IMR-90 (cell line): ENCODE measurements around the gene WDR37. TPM values are rescaled to one million over a fixed set of nuclear protein-coding genes. Genes with fewer than 3 reads are reported as not detected.

Source experiments
- ATAC-seq: fragments of 200-7000 bp; cut with Tn5 transposase; 2 replicates; pipeline ENCODE4 v1.9.1; 2020; ENCODE audit warnings: low read depth, mild to moderate bottlenecking, moderate library complexity
- BruUV-seq: library from RNA; stranded (reverse); fragments of 400-500 nt; replicated peaks from 2 replicates; lab custom pipeline; 2021; lab: Mats Ljungman, UMichigan
- CTCF ChIA-PET: fragments of 300-600 bp; formaldehyde crosslinking; extraction: SDS; loops from one replicate; lab custom pipeline; 2021; ENCODE audit warnings: antibody characterized with exemption; lab: Yijun Ruan, JAX
- POLR2A ChIA-PET: fragments of 300-600 bp; sonication (Branson Sonifier 250); formaldehyde crosslinking; loops from one replicate; lab custom pipeline; 2022; ENCODE audit warnings: antibody characterized with exemption; ENCODE audit not compliant: unreplicated experiment; lab: Charles Lee
- DNase-seq: peaks from one replicate; pipeline ENCODE4 v3.0.0; 2013
- H2AFZ ChIP-seq: replicated peaks from 2 replicates; pipeline ENCODE3; 2013; ENCODE audit warnings: low read length, mild to moderate bottlenecking; ENCODE audit not compliant: poor library complexity
- H2AK5ac ChIP-seq: 2 replicates; pipeline ENCODE4 v1.6.1; 2013; ENCODE audit warnings: low read depth, low read length, inconsistent platforms
- H2AK9ac ChIP-seq: replicated peaks from 2 replicates; pipeline ENCODE3; 2013; ENCODE audit warnings: mild to moderate bottlenecking, low read depth, low read length, moderate library complexity; ENCODE audit not compliant: poor library complexity
- H2BK120ac ChIP-seq: 2 replicates; pipeline ENCODE4 v1.6.1; 2013; ENCODE audit warnings: low read depth, low read length, inconsistent platforms
- H2BK15ac ChIP-seq: 3 replicates; pipeline ENCODE4 v1.6.1; 2013; ENCODE audit warnings: low read depth, low read length, inconsistent platforms
- H2BK20ac ChIP-seq: 2 replicates; pipeline ENCODE4 v1.6.1; 2013; ENCODE audit warnings: low read depth, mild to moderate bottlenecking, inconsistent platforms, low read length, moderate library complexity
- H2BK5ac ChIP-seq: 2 replicates; pipeline ENCODE4 v1.6.1; 2013; ENCODE audit warnings: mild to moderate bottlenecking, low read depth, low read length, inconsistent platforms; ENCODE audit not compliant: poor library complexity, severe bottlenecking
- H3K14ac ChIP-seq: replicated peaks from 2 replicates; pipeline ENCODE4 v1.6.1; 2013; ENCODE audit warnings: low read depth, low read length, inconsistent platforms
- H3K18ac ChIP-seq: 2 replicates; pipeline ENCODE4 v1.6.1; 2013; ENCODE audit warnings: low read depth, low read length, control low read depth
- H3K23ac ChIP-seq: 2 replicates; pipeline ENCODE4 v1.6.1; 2013; ENCODE audit warnings: low read depth, low read length, inconsistent platforms
- H3K27ac ChIP-seq: 2 replicates; pipeline ENCODE4 v1.5.1; 2013; ENCODE audit warnings: mild to moderate bottlenecking, control low read depth, low read length; ENCODE audit not compliant: insufficient read depth
- H3K27me3 ChIP-seq: 2 replicates; pipeline ENCODE4 v1.6.1; 2013; ENCODE audit warnings: low read length; ENCODE audit not compliant: control insufficient read depth, insufficient read depth
- H3K36me3 ChIP-seq: 2 replicates; pipeline ENCODE4 v1.6.1; 2013; ENCODE audit warnings: low read length, mixed read lengths; ENCODE audit not compliant: control insufficient read depth, insufficient read depth
- H3K4ac ChIP-seq: 2 replicates; pipeline ENCODE4 v1.6.1; 2013; ENCODE audit warnings: low read depth, low read length, inconsistent platforms
- H3K4me1 ChIP-seq: 2 replicates; pipeline ENCODE4 v1.6.1; 2013; ENCODE audit warnings: low read length, mixed read lengths; ENCODE audit not compliant: control insufficient read depth, insufficient read depth
- H3K4me2 ChIP-seq: 2 replicates; pipeline ENCODE4 v1.6.1; 2013; ENCODE audit warnings: low read depth, mild to moderate bottlenecking, control low read depth, low read length, moderate library complexity
- H3K4me3 ChIP-seq: 2 replicates; pipeline ENCODE4 v1.5.1; 2013; ENCODE audit warnings: low read depth, mild to moderate bottlenecking, control low read depth, low read length, moderate library complexity; ENCODE audit not compliant: insufficient read depth
- H3K56ac ChIP-seq: 2 replicates; pipeline ENCODE4 v1.6.1; 2013; ENCODE audit warnings: low read length, inconsistent platforms; ENCODE audit not compliant: insufficient read depth; ENCODE audit errors: extremely low read depth
- H3K79me1 ChIP-seq, 2 experiments: 2 replicates each; pipeline ENCODE4 v1.6.1; 2013; ENCODE audit warnings: low read length in 2 of 2, inconsistent platforms in 1 of 2, low read depth in 1 of 2
- H3K9ac ChIP-seq: 2 replicates; pipeline ENCODE4 v1.6.1; 2013; ENCODE audit warnings: low read depth, low read length, control low read depth
- H3K9me1 ChIP-seq: 2 replicates; pipeline ENCODE4 v1.6.1; 2013; ENCODE audit warnings: low read length, inconsistent platforms; ENCODE audit not compliant: insufficient read depth
- H3K9me3 ChIP-seq: 2 replicates; pipeline ENCODE4 v1.6.1; 2013; ENCODE audit warnings: low read length; ENCODE audit not compliant: control insufficient read depth, insufficient read depth
- H4K20me1 ChIP-seq: 2 replicates; pipeline ENCODE4 v1.6.1; 2013; ENCODE audit warnings: low read length, inconsistent platforms; ENCODE audit not compliant: insufficient read depth
- H4K5ac ChIP-seq: 2 replicates; pipeline ENCODE4 v1.6.1; 2013; ENCODE audit warnings: mild to moderate bottlenecking, low read depth, low read length, control low read depth
- H4K8ac ChIP-seq, 2 experiments: 2 replicates each; pipeline ENCODE4 v1.6.1; 2013; ENCODE audit warnings: low read depth in 2 of 2, low read length in 2 of 2, control low read depth in 1 of 2, inconsistent platforms in 1 of 2
- H4K91ac ChIP-seq: 2 replicates; pipeline ENCODE4 v1.6.1; 2013; ENCODE audit warnings: low read depth, low read length, inconsistent platforms; ENCODE audit not compliant: insufficient read depth
- BHLHE40 ChIP-seq: fragments of 150-350 bp; IDR thresholded peaks from 2 replicates; pipeline ENCODE4 v1.6.1; 2016; ENCODE audit warnings: mild to moderate bottlenecking, low read depth, low read length
- CHD1 ChIP-seq: IDR thresholded peaks from 2 replicates; pipeline ENCODE4 v1.6.1; 2012; ENCODE audit warnings: low read depth, low read length, improper control_type of control experiment
- CTCF ChIP-seq: conservative IDR thresholded peaks from 2 replicates; pipeline ENCODE4 v1.5.1; 2012; ENCODE audit warnings: mild to moderate bottlenecking, low read depth, low read length, improper control_type of control experiment
- ELK1 ChIP-seq: fragments of 150-350 bp; IDR thresholded peaks from 2 replicates; pipeline ENCODE4 v1.6.1; 2016; ENCODE audit warnings: low read depth, mild to moderate bottlenecking, low read length, moderate library complexity, borderline replicate concordance
- FOS ChIP-seq: fragments of 150-350 bp; IDR thresholded peaks from 2 replicates; pipeline ENCODE4 v1.6.1; 2016; ENCODE audit warnings: low read depth, low read length
- MAFK ChIP-seq: IDR thresholded peaks from 2 replicates; pipeline ENCODE4 v1.6.1; 2012; ENCODE audit warnings: low read depth, low read length, improper control_type of control experiment
- MAZ ChIP-seq: IDR thresholded peaks from 2 replicates; pipeline ENCODE4 v1.6.1; 2012; ENCODE audit warnings: low read depth, mild to moderate bottlenecking, low read length, improper control_type of control experiment, moderate library complexity, borderline replicate concordance
- MXI1 ChIP-seq: IDR thresholded peaks from 2 replicates; pipeline ENCODE4 v1.6.1; 2012; ENCODE audit warnings: low read depth, mild to moderate bottlenecking, low read length, moderate library complexity, borderline replicate concordance
- NFE2L2 ChIP-seq: fragments of 150-350 bp; IDR thresholded peaks from 2 replicates; pipeline ENCODE4 v1.6.1; 2016; ENCODE audit warnings: low read depth, mild to moderate bottlenecking, low read length
- RAD21 ChIP-seq: IDR thresholded peaks from 2 replicates; pipeline ENCODE4 v1.6.1; 2012; ENCODE audit warnings: low read length, improper control_type of control experiment
- RCOR1 ChIP-seq: IDR thresholded peaks from 2 replicates; pipeline ENCODE4 v1.6.1; 2012; ENCODE audit warnings: mild to moderate bottlenecking, low read length, improper control_type of control experiment; ENCODE audit not compliant: insufficient replicate concordance
- SMC3 ChIP-seq: fragments of 150-350 bp; IDR thresholded peaks from 2 replicates; pipeline ENCODE4 v1.6.1; 2016; ENCODE audit warnings: low read depth, mild to moderate bottlenecking, antibody characterized with exemption, low read length, moderate library complexity
- WGBS, 2 experiments: methylation state at CpG; one replicate each; pipeline versions ENCODE4 v1.1.5 to v1.1.7; 2013; ENCODE audit warnings: missing lambda C conversion rate in 2 of 2; ENCODE audit not compliant: insufficient read length in 1 of 2; ENCODE audit errors: extremely low coverage in 2 of 2; 5-methylcytosine and 5-hydroxymethylcytosine counted together
- dilution Hi-C: fragments of 300-500 bp; cut with HindIII; formaldehyde crosslinking; loops from one replicate; pipeline ENCODE4 v1.14.3; 2018; ENCODE audit warnings: low sequenced_read_pairs; ENCODE audit not compliant: unreplicated experiment
- in situ Hi-C: fragments of 300-500 bp; cut with MboI; formaldehyde crosslinking; loops from 3 replicates; pipeline ENCODE4 v1.14.3; 2019; ENCODE audit warnings: low sequenced_read_pairs, inconsistent platforms, mixed read lengths
- intact Hi-C: fragments of 100-400 bp; cut with micrococcal nuclease; formaldehyde crosslinking; loops from 2 replicates; pipeline ENCODE4 v1.10.0; 2022
- polyA plus RNA-seq, 3 experiments: library from polyadenylated mRNA; depleted of rRNA; stranded (reverse); fragments of >200 nt; gene quantifications; 2 replicates each; pipeline ENCODE4 v1.2.3, GENCODE V29; 2012; ENCODE audit warnings: low replicate concordance in 1 of 3
- total RNA-seq: library from RNA; depleted of rRNA; stranded (reverse); fragments of >200 nt; gene quantifications from 2 replicates; pipeline ENCODE4 v1.2.3, GENCODE V29; 2012

The WDR37 gene
- total and polyA plus RNA-seq, 2 of the 4 experiments (the other 2 are of a cell fraction) = 12.7 to 14.5 TPM

- BruUV-seq = no TSS peak
- H3K4me2 ChIP-seq = no peak overlapping the region
- H2BK20ac ChIP-seq = no peak overlapping the region
- no peak overlapping the region for H3K14ac ChIP-seq
- peaks cover 5% of the 10 kb centered on the region for H3K36me3 ChIP-seq
- H3K23ac ChIP-seq = no peak overlapping the region
- no peaks in the 10 kb centered on the region; the same call in 1 of the 2 replicates for H3K4me1 ChIP-seq
- DNase-seq (no peak), ATAC-seq (no peak)
- no peak overlapping the region for H4K91ac ChIP-seq
- H3K9me3 ChIP-seq = no peaks in the 10 kb centered on the region
- dilution Hi-C loops (no loop called here), intact Hi-C loops (no loop called here), in situ Hi-C loops (no loop called here)
- H3K4me3 ChIP-seq = no peak overlapping the region
- ChIA-PET CTCF (no interaction called here), POLR2A (no interaction called here)
- H4K20me1 ChIP-seq = peaks cover 18% of the 10 kb centered on the region
- H2AK9ac ChIP-seq = no peak overlapping the region
- no peaks in the 10 kb centered on the region for H3K27me3 ChIP-seq
- no peak overlapping the region for H4K5ac ChIP-seq
- peaks cover 6% of the 10 kb centered on the region; the same call in 1 of the 2 replicates for H3K9me1 ChIP-seq
- H3K56ac ChIP-seq = no peak overlapping the region
- peaks cover 38 to 65% of the 10 kb centered on the region in 2 experiments for H3K79me1 ChIP-seq
- no peak overlapping the region for H2BK15ac ChIP-seq
- H2BK120ac ChIP-seq = no peak overlapping the region
- H3K18ac ChIP-seq = no peak overlapping the region
- no peak overlapping the region for H3K27ac ChIP-seq
- H2AK5ac ChIP-seq = no peak overlapping the region
- WGBS, 2 experiments = 100% methylated on average over 2 to 3 of the region's 4 CpGs
- TF ChIP-seq BHLHE40 (no peak), RAD21 (no peak), MAZ (no peak), MXI1 (no peak), CTCF (no peak), NFE2L2 (no peak), CHD1 (no peak), ELK1 (no peak), RCOR1 (no peak), SMC3 (no peak), FOS (no peak), MAFK (no peak)
- H3K4ac ChIP-seq = no peak overlapping the region
- no peak overlapping the region for H3K9ac ChIP-seq
- H2AFZ ChIP-seq = no peak overlapping the region
- no peak overlapping the region for H4K8ac ChIP-seq
- H2BK5ac ChIP-seq = no peak overlapping the region
Measured at GRCh38 chr10:1064964-1065247, 8.7 kb downstream of the WDR37 start.
